Left ventricle myocardium inferior (tissue), 1 donor: Measurements from ENCODE around the gene XKR8. TPM values are rescaled to one million over a fixed set of nuclear protein-coding genes. Genes with fewer than 3 reads are reported as not detected.
A peak's percentile ranks its signal among the peaks of the same experiment; 100 is the strongest.

ENCODE experiments used
- DNase-seq: peaks from one replicate; pipeline ENCODE4 v3.0.0-alpha.2; 2020
- H3K27ac ChIP-seq: fragments of 200-600 bp; replicated peaks from 2 replicates; pipeline ENCODE4 v1.8.0; 2021
- H3K27me3 ChIP-seq: fragments of 200-600 bp; 2 replicates; pipeline ENCODE4 v1.8.0; 2021; ENCODE audit warnings: low read depth
- H3K36me3 ChIP-seq: fragments of 200-600 bp; 2 replicates; pipeline ENCODE4 v1.8.0; 2021
- H3K4me1 ChIP-seq: fragments of 200-600 bp; 2 replicates; pipeline ENCODE4 v1.8.0; 2021
- H3K4me3 ChIP-seq: fragments of 200-600 bp; 2 replicates; pipeline ENCODE4 v1.8.0; 2021; ENCODE audit warnings: mild to moderate bottlenecking, moderate library complexity
- H3K9me3 ChIP-seq: fragments of 200-600 bp; replicated peaks from 2 replicates; pipeline ENCODE4 v1.8.0; 2021
- intact Hi-C: fragments of 100-400 bp; cut with micrococcal nuclease; formaldehyde crosslinking; loops from one replicate; pipeline ENCODE4 v1.11.0; 2022
- total RNA-seq: library from RNA; stranded (reverse); fragmentation: NEBNext Ultra II Directional; extraction: Animal tissue kit (Norgen Biotek cat#: 25700); gene quantifications from one replicate; pipeline ENCODE4 v1.2.1, GENCODE V29; 2021
- TF ChIP-seq, protein P1 (sequence below): fragments of 200-600 bp; IDR thresholded peaks from 2 replicates; pipeline ENCODE4 v1.8.0; 2021; ENCODE audit warnings: antibody characterized with exemption, mild to moderate bottlenecking, borderline replicate concordance
- donor health status: DM: no; HTN: yes; CAD: no; lungs with severe emphysema.

The XKR8 gene
- total RNA-seq, 1 donor from 2014 or later, result 4.8 TPM

DNA sequence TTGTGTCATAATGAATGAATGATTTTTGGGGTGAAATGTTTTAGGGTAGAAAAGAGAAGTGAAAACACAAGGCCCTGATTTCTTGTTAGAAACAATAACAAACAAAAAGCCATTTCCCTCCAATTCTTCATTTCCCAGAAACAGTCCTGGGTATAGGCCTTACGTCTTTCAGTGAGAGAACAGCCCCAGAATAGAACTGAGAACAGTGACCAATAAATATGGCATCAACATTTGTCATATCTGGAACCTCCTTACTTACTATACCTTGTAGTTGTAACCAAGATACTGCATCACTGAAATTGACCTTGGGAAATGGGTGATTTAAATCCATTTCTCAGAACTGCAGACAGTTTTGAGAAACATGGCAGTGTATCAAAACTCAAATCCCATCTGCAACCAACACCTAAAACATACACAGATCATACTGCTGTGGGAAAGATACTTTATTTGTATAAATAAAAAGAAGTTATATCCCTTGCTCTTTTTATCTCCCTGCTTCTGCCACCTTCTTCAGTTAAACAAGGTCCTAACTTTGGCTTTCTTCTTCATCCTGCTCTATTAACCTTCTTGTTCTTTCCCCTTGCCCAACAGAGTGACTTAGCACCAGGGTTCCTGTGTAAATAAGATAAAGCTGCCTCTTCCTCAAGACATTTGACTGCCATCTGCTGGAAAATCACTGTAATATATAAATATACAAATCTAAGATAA lies 19.5 kb downstream of the XKR8 start:
- H3K27ac ChIP-seq, result no peak overlapping the region
- H3K4me3 ChIP-seq, result no peak overlapping the region
- H3K9me3 ChIP-seq, result no peaks in the 10 kb centered on the region
- DNase-seq, result no peak
- peaks cover 39% of the 10 kb centered on the region for H3K36me3 ChIP-seq
- TF ChIP-seq, protein P1, sequence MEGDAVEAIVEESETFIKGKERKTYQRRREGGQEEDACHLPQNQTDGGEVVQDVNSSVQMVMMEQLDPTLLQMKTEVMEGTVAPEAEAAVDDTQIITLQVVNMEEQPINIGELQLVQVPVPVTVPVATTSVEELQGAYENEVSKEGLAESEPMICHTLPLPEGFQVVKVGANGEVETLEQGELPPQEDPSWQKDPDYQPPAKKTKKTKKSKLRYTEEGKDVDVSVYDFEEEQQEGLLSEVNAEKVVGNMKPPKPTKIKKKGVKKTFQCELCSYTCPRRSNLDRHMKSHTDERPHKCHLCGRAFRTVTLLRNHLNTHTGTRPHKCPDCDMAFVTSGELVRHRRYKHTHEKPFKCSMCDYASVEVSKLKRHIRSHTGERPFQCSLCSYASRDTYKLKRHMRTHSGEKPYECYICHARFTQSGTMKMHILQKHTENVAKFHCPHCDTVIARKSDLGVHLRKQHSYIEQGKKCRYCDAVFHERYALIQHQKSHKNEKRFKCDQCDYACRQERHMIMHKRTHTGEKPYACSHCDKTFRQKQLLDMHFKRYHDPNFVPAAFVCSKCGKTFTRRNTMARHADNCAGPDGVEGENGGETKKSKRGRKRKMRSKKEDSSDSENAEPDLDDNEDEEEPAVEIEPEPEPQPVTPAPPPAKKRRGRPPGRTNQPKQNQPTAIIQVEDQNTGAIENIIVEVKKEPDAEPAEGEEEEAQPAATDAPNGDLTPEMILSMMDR, result peak; percentile 60
- H3K27me3 ChIP-seq, result no peaks in the 10 kb centered on the region
- intact Hi-C loops, result no loop called here
- peaks cover 20% of the 10 kb centered on the region for H3K4me1 ChIP-seq

DNA sequence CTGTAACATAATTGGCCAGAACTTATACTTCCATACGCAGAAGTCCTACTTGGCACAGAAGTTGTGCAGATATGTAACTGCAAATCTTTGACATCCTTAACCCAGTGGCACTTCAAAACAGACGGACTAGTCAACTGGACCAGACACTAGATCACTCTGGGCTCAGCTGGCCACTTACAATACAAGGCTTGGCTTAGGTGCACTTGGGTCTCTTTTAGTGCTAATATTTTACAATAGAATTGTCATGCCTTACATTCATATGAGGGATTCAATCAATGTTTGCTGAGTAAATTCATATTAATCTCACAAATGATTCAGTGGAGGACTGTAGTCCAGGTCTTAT lies 20.1 kb downstream of the XKR8 start:
- Histone ChIP-seq H3K9me3 (no peaks in the 10 kb centered on the region), H3K4me3 (no peak overlapping the region), H3K4me1 (peaks cover 20% of the 10 kb centered on the region), H3K27ac (no peak overlapping the region), H3K27me3 (no peaks in the 10 kb centered on the region), H3K36me3 (peaks cover 34% of the 10 kb centered on the region)
- TF ChIP-seq, protein P1, result no peak
- intact Hi-C loops, result no loop called here
- no peak for DNase-seq

DNA sequence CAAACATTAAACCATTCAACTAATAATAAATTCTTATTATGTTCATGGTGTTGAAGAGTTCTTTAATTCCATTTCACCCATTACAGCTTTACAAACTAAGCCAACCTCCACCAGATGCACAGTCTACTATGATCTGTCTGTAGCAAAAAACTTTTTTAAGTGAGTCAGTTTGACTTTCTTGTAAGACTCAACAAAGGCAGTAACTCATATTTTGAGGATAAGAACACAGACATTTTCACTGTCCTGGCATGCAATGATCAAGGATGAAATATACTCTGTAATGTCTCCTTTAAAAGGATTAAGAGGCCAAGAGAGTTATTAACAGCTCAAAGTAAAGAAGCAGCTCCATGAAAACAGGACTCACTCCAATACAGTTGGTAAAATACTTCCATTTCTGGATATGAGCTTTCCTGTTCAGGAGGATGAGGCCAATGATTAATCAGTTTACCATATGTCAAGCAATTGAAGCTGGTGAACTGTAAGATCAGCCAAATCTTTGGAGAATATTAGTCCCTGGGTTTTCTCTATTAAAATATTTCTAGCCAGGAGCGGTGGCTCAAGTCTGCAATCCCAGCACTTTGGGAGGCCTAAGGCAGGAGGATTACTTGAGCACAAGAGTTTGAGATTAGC lies 20.6 kb downstream of the XKR8 start:
- TF ChIP-seq, protein P1, result no peak
- peaks cover 34% of the 10 kb centered on the region for H3K36me3 ChIP-seq
- no peaks in the 10 kb centered on the region for H3K27me3 ChIP-seq
- no peak for DNase-seq
- peaks cover 20% of the 10 kb centered on the region for H3K4me1 ChIP-seq
- peak overlapping the region; percentile 18 for H3K27ac ChIP-seq
- H3K9me3 ChIP-seq, result no peaks in the 10 kb centered on the region
- intact Hi-C loops, result no loop called here
- no peak overlapping the region for H3K4me3 ChIP-seq

DNA sequence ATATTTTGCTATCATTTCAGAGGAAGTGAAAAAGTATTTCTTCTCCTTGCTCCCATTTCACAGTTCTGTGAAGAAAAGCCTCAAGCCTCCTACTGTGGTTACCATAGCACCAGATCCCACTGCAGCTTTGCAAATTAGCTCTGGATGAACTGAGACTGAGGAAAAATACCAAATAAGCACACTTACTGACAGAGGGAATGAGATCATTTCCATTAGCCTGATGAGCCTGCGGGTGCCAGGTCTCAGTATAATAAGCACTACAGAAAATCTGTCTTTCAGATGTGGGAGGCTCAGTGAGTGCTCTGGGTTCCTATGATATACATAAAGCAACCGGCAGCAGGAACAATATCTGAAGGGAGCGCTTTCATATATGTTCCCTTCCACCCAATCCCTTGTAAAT lies 21.4 kb downstream of the XKR8 start:
- Histone ChIP-seq H3K4me3 (no peak overlapping the region), H3K27ac (no peak overlapping the region), H3K36me3 (peaks cover 35% of the 10 kb centered on the region), H3K9me3 (no peaks in the 10 kb centered on the region), H3K4me1 (peaks cover 20% of the 10 kb centered on the region), H3K27me3 (no peaks in the 10 kb centered on the region)
- intact Hi-C loops, result no loop called here
- TF ChIP-seq, protein P1, result no peak
- no peak for DNase-seq

DNA sequence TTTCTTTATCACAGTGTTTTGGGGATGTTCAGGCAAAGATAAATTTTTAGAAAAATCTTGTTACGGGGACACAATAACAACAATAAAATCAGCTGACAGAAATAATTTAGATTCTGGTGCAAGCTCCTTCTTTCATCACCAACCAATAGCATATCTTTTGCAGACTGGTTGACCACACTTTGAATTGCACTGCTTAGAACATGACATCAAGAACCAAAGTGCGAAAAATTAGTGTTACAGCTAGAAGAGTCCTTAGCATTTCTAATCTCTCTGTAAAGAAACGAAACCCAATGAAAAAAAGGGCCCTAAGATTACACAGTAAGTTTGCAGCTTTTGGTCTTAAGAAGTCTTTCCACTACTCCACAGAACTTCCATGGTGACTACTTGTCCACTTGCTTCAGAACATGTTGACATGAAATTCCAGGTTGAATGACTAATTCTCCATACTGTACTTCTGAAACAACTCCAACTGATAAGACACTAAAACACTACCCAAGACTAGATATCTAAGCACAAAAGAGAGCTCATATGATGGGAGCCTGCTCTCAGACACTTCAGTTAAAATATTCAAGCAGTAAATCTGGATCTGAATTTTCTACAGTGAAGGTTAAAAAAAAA lies 31.3 kb downstream of the XKR8 start:
- Histone ChIP-seq H3K36me3 (peaks cover 73% of the 10 kb centered on the region), H3K4me1 (peaks cover 37% of the 10 kb centered on the region), H3K27ac (no peak overlapping the region), H3K9me3 (no peaks in the 10 kb centered on the region), H3K27me3 (no peaks in the 10 kb centered on the region), H3K4me3 (no peak overlapping the region)
- intact Hi-C loops, result no loop called here
- TF ChIP-seq, protein P1, result no peak
- DNase-seq, result no peak
